Stimulated activated CD4-positive, alpha-beta T cell treated with anti-CD3 and anti-CD28 coated beads, Interleukin-12 subunit alpha, Interleukin-12 subunit beta, amount 100 ng/mL, for 24 hours (primary cell): ENCODE measurements around the gene MRPL20.
"Not testable (repeated sequence)": the region's sequence is repeated elsewhere in the genome, so short reads cannot be mapped to it uniquely, and the experiment has no call there.

Experiments used
- DNase-seq, 2 experiments: peaks; one replicate each; pipeline ENCODE4 v3.0.0-alpha.2; 2020; ENCODE audit warnings: low read depth in 2 of 2

MRPL20 gene

DNA sequence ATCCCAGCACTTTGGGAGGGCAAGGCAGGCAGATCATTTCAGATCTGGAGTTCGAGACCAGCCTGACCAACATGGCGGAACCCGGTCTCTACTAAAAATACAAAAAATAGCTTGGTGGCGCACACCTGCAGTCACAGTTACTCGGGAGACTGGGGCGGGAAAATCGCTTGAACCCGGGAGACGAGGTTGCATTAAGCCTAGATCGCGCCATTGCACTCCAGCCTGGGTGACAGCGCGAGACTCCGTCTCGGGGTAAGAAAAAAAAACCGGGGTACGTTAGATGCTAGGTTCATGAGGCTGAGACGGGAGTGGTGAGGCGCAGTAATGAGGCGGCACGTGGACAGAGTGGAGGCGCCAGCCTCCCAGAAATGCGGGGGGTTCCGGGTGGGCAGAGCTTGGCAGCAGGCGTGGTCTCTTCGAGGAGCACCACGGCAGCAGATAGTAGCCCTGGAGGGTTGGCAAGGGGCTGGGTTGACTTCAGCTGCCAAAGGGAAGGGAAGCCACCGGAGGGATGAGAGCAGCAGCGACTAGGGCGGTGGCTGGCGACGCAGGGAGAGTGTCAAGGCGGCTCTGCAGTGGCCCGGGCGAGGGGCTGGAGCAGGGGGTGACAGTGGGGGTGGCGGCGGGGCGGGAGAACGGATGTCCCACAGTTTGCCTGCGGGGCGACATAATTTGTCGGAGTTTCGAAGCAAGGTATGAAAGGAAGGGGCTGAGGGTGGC, 832 bp downstream of the MRPL20 start:
- no peak for DNase-seq

DNA sequence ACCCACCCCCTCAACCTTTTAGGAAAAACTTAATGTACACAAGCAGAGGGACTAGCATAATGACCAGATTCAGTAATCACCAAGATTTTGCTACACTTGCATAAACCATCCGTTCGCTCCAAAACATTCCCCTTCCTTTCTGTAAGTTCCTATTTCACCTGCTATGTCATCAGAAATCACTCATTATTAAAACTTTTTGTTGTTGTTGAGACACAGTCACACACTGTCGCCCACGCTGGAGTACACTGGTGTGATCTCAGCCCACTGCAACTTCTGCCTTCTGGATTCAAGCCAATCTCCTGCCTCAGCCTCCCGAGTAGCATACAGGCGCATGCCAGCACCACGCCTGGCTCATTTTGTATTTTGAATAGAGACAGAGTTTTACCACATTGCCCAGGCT, 3.4 kb downstream of the MRPL20 start:
- no peak for DNase-seq

DNA sequence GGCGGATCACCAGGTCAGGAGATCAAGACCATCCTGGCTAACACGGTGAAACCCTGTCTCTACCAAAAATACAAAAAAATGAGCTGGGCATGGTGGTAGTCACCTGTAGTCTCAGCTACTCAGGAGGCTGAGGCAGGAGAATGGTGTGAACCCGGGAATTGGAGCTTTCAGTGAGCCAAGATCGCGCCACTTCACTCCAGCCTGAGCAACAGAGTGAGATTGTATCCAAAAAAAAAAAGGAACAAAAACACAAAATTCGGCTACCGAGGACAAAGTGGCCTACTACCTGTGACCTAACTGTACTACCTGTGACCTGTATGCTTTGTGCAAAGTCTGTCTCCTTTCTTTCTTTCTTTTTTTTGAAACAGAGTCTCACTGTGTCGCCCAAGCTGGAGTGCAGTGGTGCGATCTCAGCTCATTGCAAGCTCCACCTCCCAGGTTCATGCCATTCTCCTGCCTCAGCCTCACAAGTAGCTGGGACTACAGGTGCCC, 4.1 kb downstream of the MRPL20 start:
- not testable (repeated sequence) for DNase-seq

DNA sequence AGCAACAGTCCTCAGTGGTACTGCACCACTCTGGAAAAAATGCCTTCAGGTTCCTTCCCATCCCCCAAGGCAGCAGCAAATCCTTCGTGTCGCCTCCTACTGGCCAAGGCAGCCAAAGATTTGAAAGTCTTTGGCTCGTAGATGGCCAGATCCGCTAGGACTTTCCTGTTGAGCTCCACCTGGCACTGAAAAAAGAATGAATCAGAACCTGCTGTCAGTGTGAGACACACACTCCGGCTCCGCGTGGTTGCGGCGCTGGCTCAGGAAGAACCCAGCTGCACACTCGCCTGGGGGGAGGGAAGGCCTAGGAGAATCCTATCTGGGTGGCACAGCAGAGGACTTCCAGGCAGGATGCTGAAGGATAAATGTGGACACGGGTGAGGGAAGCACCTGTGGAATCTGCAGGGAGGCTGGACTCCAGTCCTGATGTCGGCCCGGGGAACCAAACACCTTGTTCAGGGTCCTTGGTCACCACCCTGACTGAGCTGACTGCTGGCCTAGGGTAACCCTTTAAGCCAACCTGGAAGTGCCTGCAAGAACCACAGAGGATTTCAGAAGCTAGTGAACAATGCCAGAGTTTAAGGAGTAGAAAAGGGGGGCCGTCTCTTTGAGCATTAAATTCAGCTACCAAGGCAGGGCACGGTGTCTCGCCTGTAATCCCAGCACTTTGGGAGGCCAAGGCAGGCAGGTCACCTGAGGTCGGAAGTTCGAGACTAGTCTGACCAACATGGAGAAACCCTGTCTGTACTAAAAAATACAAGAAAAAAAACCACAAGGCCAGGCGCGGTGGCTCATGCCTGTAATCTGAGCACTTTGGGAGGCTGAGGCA, 4.8 kb downstream of the MRPL20 start:
- peak in 1 of 2 experiments; percentile 41 for DNase-seq

DNA sequence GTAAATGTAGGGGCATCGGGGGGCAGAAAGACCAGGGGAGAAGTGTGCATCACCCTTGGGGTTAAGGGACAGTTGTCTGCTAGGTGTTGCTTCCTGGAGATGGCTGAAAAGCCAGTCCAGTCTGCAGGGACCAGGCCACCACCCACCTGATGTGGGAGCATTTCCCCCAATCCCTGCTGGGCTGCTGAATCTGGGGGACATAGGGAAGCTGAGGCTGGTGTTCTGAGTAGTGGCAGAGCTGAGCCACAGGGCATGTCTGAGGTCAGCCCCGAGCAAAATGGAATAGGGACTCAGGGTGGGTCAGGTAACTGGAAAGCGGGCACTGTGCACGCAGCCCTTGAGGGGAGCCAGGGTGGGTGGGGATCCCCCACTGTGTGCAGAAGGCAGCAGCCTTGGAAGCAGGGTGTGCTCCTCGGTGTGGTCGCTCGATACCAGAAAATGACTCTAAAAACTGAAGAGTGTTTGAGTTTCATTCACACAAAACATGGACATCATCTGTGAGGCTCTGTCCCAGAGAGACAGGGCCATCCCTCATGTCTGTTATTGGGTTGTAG, 5.6 kb downstream of the MRPL20 start:
- DNase-seq: no peak

DNA sequence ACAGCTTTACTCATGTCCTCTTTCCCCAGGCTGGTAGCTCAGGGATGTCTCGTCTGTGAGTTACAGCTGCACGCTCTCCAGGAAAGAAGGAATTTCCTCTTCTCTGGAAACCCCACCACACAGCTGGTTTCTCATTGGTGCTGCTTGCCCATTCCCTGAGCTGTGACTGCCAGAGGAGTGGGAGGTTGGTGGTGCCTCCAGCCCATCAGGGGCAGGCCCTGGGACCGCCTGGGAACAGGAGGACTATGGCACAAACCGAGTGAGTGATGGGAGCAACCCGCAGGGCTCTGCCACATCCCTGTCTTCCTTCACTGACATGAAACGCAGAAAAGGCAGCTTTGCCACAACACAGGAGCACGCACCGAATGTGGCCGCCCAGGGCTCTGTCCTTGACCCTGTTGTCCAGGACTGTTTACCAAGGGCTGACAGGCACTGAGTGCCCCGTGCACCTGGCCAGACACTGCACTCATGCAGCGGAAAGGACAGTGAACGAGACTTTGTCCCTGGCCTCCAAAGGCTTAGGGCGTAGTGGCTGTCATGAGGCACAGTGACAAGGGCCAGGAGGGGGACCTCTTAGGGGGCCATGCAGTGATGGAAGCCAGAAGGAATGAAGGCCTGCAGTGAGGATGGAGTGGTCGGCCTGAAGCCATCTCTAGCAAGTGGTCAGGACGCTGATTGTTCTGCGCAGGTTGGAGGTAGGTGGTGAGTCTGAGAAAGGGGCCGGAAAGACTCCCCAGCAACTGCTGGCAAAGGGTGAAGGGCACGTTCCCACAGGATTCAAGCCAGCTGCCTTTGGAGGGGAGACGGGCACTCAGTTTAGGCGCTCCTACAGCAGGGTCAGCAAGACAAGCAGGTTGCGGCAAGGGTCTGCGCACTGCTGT, 6.3 kb downstream of the MRPL20 start:
- DNase-seq: no peak

DNA sequence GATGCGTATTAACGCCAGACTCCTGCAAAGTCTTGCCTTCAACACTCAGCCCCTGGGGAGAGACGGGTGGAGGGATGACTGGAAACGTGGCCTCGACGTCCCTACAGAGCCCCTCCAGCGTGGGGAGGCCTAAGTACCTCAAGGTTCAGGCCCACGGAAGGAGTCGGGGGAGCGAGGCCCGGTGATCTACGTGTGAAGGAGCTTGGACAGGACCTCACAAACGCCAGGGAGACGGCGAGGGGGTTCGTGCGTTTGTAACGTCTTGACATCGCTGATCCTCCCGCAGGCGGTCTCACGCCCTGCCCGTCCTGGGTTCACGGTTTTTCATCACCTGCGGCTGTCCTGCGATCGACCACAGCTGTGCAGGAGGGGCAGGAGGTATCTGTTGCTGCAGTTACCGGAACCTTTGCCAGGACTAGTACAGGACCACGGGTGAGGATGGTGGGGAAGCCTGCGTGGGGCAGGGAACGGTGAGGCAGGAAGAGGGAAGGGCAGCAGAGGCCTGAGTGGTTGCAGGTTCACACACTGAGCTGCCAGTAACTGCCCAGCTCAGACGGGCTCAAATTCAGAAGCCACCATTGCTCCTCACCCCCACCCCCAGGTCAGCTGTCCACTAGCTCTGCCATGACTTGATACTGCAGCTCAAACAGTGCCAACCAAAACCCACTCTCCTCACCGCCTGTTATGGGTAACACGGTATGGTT, 7.1 kb downstream of the MRPL20 start:
- DNase-seq: peak in 1 of 2 experiments; percentile 20

DNA sequence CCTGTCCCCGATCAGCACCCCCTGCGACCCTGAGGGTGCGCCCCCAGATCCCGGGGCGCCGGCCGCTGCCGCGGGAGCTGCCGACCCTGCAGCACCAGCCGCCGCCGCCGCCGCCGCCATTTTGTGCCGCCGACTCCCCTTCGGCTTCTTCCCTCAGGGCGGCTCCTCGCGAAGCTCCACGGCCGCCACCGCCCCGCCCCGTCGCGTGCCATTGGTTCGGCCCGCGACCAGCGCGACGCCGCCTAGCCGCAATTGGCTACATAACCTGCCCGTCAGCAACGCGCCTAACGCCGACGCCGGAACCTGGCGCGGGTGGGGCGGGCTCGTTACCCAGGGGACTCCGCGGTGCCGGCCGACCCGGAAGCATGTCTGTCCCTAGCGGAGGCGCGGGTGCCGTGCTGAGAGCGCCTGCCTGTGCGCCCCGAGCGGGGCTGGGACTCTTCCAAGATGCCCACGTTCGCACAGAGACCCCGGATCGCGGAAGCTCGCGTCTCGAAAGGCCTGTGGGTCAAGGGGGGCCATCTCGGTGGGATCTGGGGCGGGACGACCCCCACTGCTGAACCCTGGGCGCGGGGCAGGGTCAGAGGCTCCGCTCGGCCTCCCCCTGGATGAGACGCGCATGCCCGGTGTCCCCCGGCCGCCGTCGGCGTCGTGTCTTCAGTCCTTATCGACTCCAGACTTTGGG, 7.8 kb downstream of the MRPL20 start, which contains the start of gene CCNL2:
TSS of gene CCNL2 (minus strand) at position 149 of the 685 bp plus-strand sequence. CDS start at position 120, 29 bp downstream.
- peak; percentile 99 for DNase-seq

DNA sequence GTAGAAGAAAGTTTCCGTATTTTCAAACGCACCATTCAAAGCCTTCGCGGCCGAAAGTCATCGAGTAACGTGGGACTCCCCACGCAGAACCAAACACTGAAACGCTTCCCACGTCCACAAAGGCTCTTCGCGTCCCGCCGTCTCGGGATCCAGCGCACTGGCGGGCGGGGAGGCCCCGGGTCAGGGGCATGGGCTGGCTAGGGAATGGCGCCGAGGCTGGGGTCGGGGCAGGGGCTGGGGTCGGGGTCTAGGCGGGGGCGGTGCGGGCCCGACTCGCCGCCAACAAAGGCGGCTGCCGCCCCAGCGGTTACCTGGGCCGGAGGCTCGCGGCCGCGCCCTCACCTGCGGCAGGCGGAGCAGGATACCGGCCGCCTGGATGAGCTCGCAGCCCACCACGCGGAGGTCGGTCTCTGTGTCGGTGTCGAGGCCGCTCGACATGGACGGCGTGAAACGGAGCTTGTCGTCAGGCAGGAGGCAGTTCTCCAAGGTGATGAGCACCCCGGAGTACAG, 8.4 kb downstream of the MRPL20 start:
- DNase-seq: no peak

DNA sequence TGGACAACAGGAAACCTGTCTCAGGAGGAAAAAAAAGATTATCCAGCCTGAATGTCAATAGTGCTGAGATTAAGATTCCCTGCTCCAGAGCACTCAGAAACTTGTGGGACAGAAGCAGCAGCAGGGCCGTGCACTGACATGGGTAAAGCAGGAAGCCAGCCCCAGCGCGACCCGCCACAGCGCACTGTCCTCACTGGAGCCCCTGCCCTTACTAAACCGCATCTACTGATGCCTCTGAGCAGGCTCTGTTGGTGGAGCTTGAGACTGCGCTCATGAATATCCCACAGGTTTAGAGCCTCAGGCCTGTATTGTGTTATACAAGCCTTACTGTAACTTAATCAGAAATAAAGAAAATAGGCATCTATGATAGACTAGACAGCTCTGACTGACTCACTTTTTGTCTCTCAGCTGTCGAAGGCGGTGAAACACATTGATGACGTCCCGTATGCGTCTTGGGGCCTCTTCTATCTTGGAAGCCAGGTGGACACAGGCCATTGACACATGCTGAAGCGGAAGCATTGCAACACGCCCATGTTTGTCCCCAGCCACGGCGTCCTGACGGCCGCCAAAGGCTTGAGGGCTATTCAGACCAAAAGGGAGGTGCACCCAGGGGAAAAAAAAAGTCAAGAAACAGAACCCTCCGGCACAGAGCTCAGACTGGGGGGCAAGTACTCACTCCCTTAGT, 9.1 kb downstream of the MRPL20 start:
- no peak for DNase-seq

DNA sequence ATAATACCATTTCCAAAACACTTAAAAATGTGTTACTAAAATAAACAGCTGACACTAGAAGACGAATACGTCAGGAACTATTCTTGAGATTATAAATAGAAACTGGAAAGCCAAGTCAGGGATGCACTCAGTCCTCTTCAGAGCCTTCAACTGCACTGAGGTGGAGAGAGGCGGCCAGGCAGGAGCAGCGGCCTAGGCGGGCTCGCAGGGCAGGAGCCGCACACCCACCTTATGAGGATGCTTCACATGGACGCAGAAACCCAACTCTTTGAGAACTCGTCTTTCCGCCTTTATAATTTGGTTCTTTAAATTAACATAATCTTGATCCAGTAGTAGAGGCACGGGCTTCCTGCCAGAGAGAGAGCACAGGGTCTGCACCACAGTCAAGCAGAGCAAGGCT, 11.9 kb downstream of the MRPL20 start:
- DNase-seq: no peak

DNA sequence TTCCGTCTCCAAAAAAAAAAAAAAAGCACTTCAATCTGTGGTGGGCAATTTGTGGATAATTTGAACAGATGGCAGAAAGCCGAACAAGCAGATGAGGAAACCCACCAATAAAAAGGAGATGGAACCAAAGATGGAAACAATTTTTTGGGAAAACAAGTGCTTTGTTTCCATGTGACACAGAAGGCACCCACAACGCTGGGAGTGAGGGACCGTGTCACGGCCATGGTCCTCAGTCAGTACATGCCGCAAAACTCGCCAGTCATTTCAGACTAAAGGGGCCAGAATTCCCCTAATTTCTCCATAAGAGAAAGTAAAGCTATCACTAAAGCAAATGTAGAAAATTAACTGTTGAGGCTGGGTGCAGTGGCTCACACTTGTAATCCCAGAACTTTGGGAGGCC, 13.0 kb downstream of the MRPL20 start:
- DNase-seq: no peak

DNA sequence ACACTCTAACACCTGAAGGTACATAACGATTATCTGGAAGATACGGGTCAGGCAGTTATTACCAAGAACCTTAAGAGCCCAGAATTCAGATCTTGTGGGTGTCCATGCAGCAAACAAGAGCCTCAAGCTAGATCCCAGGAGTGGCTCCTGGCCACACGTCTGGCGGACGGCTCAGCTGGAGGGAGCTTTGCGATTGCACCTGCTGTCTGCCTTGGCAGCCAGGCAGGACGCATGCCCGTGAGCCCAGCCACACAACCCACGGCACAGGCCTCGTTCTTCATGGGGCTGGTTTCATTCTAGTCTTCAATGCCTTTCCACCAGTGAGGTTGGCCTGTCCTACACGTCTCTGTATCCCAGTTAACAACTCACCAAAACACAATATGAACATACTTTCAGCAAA, 13.7 kb downstream of the MRPL20 start:
- no peak for DNase-seq

DNA sequence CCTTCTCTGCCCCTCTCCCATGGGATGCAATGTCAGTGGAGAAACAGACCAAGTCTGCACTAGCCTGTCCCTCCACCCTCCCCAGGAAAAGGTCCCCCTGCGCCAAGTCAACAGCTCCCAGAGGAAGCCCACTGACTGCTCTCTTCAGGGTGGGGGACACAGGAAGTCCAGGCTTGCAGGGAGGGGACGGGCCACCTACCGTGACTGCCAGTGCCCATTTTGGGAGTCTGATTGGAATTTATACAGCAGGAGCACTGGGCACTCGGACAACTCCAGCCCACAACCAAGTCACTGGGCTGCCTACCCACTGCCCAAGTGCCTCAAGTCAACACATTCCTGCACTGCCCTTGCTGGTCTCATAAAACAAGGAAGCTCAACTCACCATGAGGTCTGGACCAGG, 14.1 kb downstream of the MRPL20 start:
- DNase-seq: no peak

DNA sequence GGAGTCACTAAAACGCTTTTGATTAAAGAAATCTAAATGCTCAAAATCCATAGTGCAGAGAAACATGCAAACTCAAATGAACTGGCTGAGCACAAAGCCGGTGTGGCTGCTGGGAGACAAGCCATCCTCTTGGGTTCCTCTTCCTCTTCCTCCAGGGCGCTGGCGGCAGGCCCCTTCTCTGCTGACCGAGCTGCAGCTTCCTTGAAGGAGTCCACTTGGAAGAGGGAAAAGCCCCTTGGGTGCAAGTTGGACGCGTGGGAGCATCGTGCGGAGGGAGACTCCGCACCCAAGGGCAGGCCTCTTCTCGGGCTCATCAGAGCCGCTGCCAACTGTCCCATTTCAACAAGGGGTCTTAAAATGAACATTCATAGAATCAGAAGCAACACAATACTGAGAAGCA, 15.9 kb downstream of the MRPL20 start:
- no peak for DNase-seq

DNA sequence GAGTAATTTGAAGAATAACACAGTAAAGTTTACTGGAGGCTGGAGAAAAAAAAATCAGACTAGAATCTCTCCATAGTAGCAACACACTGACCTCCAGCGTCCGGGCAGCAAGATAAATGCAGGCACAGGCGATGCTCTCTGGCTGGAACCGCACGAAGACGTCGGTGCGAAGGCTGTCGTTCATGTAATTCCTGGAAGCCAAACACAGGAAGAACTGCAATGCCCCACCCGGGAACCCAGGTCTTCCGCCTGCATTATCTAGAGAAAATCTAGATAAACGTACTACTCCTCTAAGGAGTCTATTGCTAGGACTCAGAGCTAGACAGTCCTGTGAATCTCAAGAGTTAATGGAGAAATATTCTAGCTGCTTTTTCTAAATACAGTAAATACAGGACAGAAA, 16.4 kb downstream of the MRPL20 start:
- no peak for DNase-seq

DNA sequence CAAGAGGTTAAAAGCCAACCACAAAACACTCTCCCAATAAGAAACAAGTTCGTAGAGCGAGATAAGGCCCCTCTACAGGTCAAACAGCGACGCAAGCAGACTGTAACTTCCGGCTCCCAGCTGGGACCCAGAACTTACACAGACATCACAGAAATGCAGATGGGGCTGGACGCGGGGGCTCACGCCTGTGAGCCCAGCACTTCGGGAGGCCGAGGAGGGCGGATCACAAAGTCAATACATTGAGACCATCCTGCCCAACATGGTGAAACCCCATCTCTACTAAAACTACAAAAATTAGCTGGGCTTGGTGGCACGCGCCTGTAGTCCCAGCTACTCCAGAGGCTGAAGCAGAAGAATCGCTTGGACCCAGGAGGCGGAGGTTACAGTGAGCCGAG, 19.0 kb downstream of the MRPL20 start:
- no peak for DNase-seq

DNA sequence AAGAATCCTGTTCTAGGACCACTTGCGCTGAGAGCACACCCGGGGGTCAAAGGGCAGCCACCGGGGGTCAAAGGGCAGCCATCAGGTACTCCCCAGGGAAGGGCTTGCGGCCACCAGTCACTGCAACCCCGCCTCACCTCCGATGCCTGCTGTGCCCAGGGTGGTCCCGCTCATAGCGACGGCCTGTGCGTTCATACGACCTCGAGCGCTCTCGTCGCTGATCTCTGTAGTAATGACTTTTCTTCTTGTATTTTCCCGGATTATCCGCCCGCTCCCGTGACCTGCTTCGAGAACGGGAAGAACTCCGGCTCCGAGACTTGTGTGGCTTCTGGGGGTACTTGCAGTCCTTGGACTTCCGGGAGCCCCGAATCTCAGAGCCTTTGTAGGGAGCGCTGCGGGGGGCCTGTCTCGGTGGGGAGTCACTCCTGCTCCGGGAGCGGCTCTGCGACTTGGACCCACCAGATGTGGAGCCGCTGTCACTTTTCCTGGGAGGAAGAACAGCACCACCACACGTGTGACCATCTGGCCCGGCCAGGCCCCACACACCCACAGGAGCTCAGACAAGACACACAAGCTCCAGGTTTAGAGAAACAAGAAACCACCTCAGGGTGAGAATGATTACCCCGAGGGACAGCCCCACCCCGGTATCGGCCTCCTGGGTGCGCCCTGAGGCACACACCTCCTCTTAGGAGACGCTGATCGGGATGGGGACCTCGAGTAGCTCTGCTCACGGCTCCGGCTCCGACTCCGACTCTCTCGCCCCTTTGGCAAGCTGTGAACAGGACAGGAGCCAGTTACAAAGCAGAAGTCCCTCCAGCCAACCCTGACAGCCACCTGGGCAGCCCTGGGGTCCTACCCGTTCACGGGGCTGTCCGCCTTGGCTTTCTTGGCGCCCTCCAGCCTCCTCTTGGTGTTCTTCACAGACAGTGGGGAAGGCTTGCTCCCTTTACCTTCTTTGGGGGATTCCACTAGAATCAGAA, 19.7 kb downstream of the MRPL20 start:
- DNase-seq: no peak
